ENCODE measurements around the gene KRTAP5-9.
"Not testable (repeated sequence)": the region's sequence is repeated elsewhere in the genome, so short reads cannot be mapped to it uniquely, and the experiment has no call there.

- TF ChIP-seq POLR2AphosphoS5, POLR2A, EP300 (IDR thresholded peaks at IDR 0.05): not testable (repeated sequence)
- TF ChIP-seq, protein P1, sequence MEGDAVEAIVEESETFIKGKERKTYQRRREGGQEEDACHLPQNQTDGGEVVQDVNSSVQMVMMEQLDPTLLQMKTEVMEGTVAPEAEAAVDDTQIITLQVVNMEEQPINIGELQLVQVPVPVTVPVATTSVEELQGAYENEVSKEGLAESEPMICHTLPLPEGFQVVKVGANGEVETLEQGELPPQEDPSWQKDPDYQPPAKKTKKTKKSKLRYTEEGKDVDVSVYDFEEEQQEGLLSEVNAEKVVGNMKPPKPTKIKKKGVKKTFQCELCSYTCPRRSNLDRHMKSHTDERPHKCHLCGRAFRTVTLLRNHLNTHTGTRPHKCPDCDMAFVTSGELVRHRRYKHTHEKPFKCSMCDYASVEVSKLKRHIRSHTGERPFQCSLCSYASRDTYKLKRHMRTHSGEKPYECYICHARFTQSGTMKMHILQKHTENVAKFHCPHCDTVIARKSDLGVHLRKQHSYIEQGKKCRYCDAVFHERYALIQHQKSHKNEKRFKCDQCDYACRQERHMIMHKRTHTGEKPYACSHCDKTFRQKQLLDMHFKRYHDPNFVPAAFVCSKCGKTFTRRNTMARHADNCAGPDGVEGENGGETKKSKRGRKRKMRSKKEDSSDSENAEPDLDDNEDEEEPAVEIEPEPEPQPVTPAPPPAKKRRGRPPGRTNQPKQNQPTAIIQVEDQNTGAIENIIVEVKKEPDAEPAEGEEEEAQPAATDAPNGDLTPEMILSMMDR (IDR thresholded peaks at IDR 0.05), result not testable (repeated sequence)
Observed at GRCh38 chr11:71537977-71538665, 10.1 kb upstream of the KRTAP5-9 start, which contains the start of gene KRTAP5-8.
